Adrenal gland (tissue), 12 donors: ENCODE data around the gene RASL10B. TPM values are rescaled to one million over a fixed set of nuclear protein-coding genes. Genes with fewer than 3 reads are reported as not detected.
A peak's percentile ranks its signal among the peaks of the same experiment; 100 is the strongest.

Experiments used
- DNase-seq, 7 donors: peaks; one replicate each; pipeline ENCODE4 v3.0.0-alpha.2; 2019 to 2020
- H3K27ac ChIP-seq, 5 donors: fragments of 200-600 bp; sonication (generic) in 4 of 5; 1 replicate in 3 of 5; 2 replicates in 2 of 5; pipeline versions ENCODE4 v1.5.1 to v1.8.0; 2016 to 2020; ENCODE audit warnings: mild to moderate bottlenecking in 1 of 5
- H3K27me3 ChIP-seq: fragments of 200-600 bp; 2 replicates; pipeline ENCODE4 v1.8.0; 2021
- H3K36me3 ChIP-seq, 2 donors: fragments of 200-600 bp; replicated peaks in 1 of 2; 1 replicate in 1 of 2; 2 replicates in 1 of 2; pipeline versions ENCODE4 v1.5.1 to v1.8.0; 2018 to 2022
- H3K4me1 ChIP-seq, 2 donors: fragments of 200-600 bp; replicated peaks in 1 of 2; 1 replicate in 1 of 2; 2 replicates in 1 of 2; pipeline versions ENCODE4 v1.5.1 to v1.8.0; 2018 to 2021
- H3K4me3 ChIP-seq, 4 donors: fragments of 200-600 bp; sonication (generic) in 3 of 4; one replicate each; pipeline ENCODE4 v1.5.1; 2016 to 2018
- H3K9me3 ChIP-seq, 3 donors: fragments of 200-600 bp; sonication (generic) in 1 of 3; replicated peaks in 1 of 3; 1 replicate in 2 of 3; 2 replicates in 1 of 3; pipeline versions ENCODE4 v1.5.1 to v1.8.0; 2016 to 2021
- CTCF ChIP-seq, 6 experiments: fragments of 450-650 bp in 4 of 6; fragments of 200-600 bp in 2 of 6; sonication (generic) in 1 of 6; IDR thresholded peaks; 1 replicate in 5 of 6; 2 replicates in 1 of 6; pipeline versions ENCODE4 v1.5.1 to v1.8.0; 2016 to 2021; ENCODE audit warnings: antibody characterized with exemption in 6 of 6, mild to moderate bottlenecking in 2 of 6, moderate library complexity in 1 of 6
- POLR2A ChIP-seq, 2 donors: fragments of 450-650 bp; IDR thresholded peaks; one replicate each; pipeline ENCODE4 v1.6.1; 2017; ENCODE audit warnings: antibody characterized with exemption in 2 of 2, mild to moderate bottlenecking in 2 of 2, moderate library complexity in 1 of 2
- WGBS, 4 donors: extraction: QIAGEN DNeasy Blood & Tissue Kit in 2 of 4; methylation state at CpG; one replicate each; pipeline versions ENCODE4 v1.1.5 to v1.1.7; 2013 to 2017; 5-methylcytosine and 5-hydroxymethylcytosine counted together
- intact Hi-C, 2 donors: fragments of 100-400 bp; cut with DNase I; formaldehyde crosslinking; loops; one replicate each; pipeline versions ENCODE4 v1.14.1 to v1.15.0; 2022 to 2023
- polyA plus RNA-seq, 3 donors: library from polyadenylated mRNA; stranded (reverse); fragments of 200-250 nt in 2 of 3; fragments of 350-450 nt in 1 of 3; fragmentation: Illumina TruSeq in 1 of 3; extraction: RNeasy Lipid Tissue Mini Kit (QIAGEN cat#74804) in 1 of 3; gene quantifications; one replicate each; pipeline ENCODE4 v1.2.3, GENCODE V29; 2013 to 2014
- total RNA-seq, 9 donors: library from RNA; depleted of rRNA in 4 of 9; stranded (reverse); fragments of >200 nt in 4 of 9; fragments of 120-200 nt in 1 of 9; fragmentation: NEBNext Ultra II Directional in 1 of 9; extraction: Animal tissue kit (Norgen Biotek cat#: 25700) in 1 of 9; gene quantifications; one replicate each; pipeline versions ENCODE4 v1.1.0 to v1.2.4, GENCODE V29; 2013 to 2023
- donor health status: healthy with polysubstance abuse.
- donor health status: Bipolar disorder and iron deficiency.
- donor health status: DM: yes; HTN: yes; CAD: no.
- donor health status: DM: no; HTN: no; CAD: no.
- donor health status: DM: no; HTN: no; CAD: no.
- donor health status: DM: yes; HTN: yes; CAD: no.

RASL10B gene
- total and polyA plus RNA-seq, 12 donors: 1.1 to 8.1 (median 2.1) TPM

- H3K27me3 ChIP-seq: no peaks in the 10 kb centered on the region
- intact Hi-C loops: no loop called here
- H3K4me1 ChIP-seq: peaks cover 6 to 8% of the 10 kb centered on the region in 2 donors
- H3K27ac ChIP-seq: peak overlapping the region in 1 of 5 donors; percentile 15
- H3K36me3 ChIP-seq: no peaks in the 10 kb centered on the region
- peak in 1 of 7 donors; percentile 47 for DNase-seq
- TF ChIP-seq CTCF (IDR thresholded peaks at IDR 0.05): no peak
- WGBS, 4 donors: 19 to 81% (median 30%) methylated on average over 1 to 44 of the region's 47 CpGs
- H3K9me3 ChIP-seq: no peaks in the 10 kb centered on the region
- peak overlapping the region in 2 of 4 donors; percentile 65 to 77 for H3K4me3 ChIP-seq
These were observed 722 bp downstream of the RASL10B start for GRCh38 chr17:35731917-35732805.

- TF ChIP-seq POLR2A (IDR thresholded peaks at IDR 0.05) (no peak), CTCF (IDR thresholded peaks at IDR 0.05) (no peak)
- H3K4me1 ChIP-seq: peaks cover 6 to 8% of the 10 kb centered on the region in 2 donors
- no peaks in the 10 kb centered on the region for H3K27me3 ChIP-seq
- no peak overlapping the region for H3K4me3 ChIP-seq
- DNase-seq: no peak
- H3K9me3 ChIP-seq: no peaks in the 10 kb centered on the region
- H3K27ac ChIP-seq: no peak overlapping the region
- intact Hi-C loops: no loop called here
- no peaks in the 10 kb centered on the region for H3K36me3 ChIP-seq
- 91 to 100% (median 100%) methylated on average over 1 of the region's 1 CpG; no CpG with 5 or more reads in 1 of the 4 donors for WGBS, 4 donors
These were observed 1.3 kb downstream of the RASL10B start for GRCh38 chr17:35732806-35733136.

- H3K27ac ChIP-seq: no peak overlapping the region
- DNase-seq: peak in 1 of 7 donors; percentile 38
- no peaks in the 10 kb centered on the region for H3K9me3 ChIP-seq
- H3K36me3 ChIP-seq: no peaks in the 10 kb centered on the region
- no peak overlapping the region for H3K4me3 ChIP-seq
- intact Hi-C loops: no loop called here
- peaks cover 6 to 8% of the 10 kb centered on the region in 2 donors for H3K4me1 ChIP-seq
- TF ChIP-seq POLR2A (IDR thresholded peaks at IDR 0.05) (no peak), CTCF (IDR thresholded peaks at IDR 0.05) (no peak)
- 88 to 94% (median 91%) methylated on average over 2 to 6 of the region's 6 CpGs for WGBS, 4 donors
- H3K27me3 ChIP-seq: no peaks in the 10 kb centered on the region
These were observed 1.9 kb downstream of the RASL10B start for GRCh38 chr17:35733366-35733765.

GRCh38 chr17:35734396-35734795 lies 3.0 kb downstream of the RASL10B start:
- Histone ChIP-seq H3K4me1 (peaks cover 6 to 8% of the 10 kb centered on the region in 2 donors), H3K9me3 (no peaks in the 10 kb centered on the region), H3K27ac (no peak overlapping the region), H3K4me3 (no peak overlapping the region), H3K36me3 (no peaks in the 10 kb centered on the region), H3K27me3 (no peaks in the 10 kb centered on the region)
- TF ChIP-seq POLR2A (IDR thresholded peaks at IDR 0.05) (no peak), CTCF (IDR thresholded peaks at IDR 0.05) (no peak)
- intact Hi-C loops: no loop called here
- DNase-seq: peak in 1 of 7 donors; percentile 18
- WGBS, 4 donors: 88 to 95% (median 94%) methylated on average over 5 to 7 of the region's 7 CpGs
